Astrocyte (in vitro differentiated cells and primary cell): ENCODE results near the gene NEK7. TPM values are rescaled to one million over a fixed set of nuclear protein-coding genes. Genes with fewer than 3 reads are reported as not detected.

Experiments
- DNase-seq: peaks from one replicate; pipeline ENCODE4 v3.0.0-alpha.2; 2010; ENCODE audit warnings: low read depth
- FAIRE-seq: peaks from 2 replicates; lab custom pipeline; 2011; peaks lifted over from hg19 to GRCh38; lab: Jason Lieb, UNC
- H2AFZ ChIP-seq: 2 replicates; pipeline ENCODE4 v1.6.0; 2012; ENCODE audit warnings: low read depth, low read length, inconsistent platforms
- H3K27ac ChIP-seq: 2 replicates; pipeline ENCODE4 v1.5.1; 2011; ENCODE audit warnings: low read depth, low read length, inconsistent platforms
- H3K27me3 ChIP-seq: 2 replicates; pipeline ENCODE4 v1.6.0; 2011; ENCODE audit warnings: low read length, inconsistent platforms; ENCODE audit not compliant: insufficient read depth
- H3K36me3 ChIP-seq: 2 replicates; pipeline ENCODE4 v1.5.1; 2011; ENCODE audit warnings: low read length, inconsistent platforms; ENCODE audit not compliant: insufficient read depth
- H3K4me1 ChIP-seq: 2 replicates; pipeline ENCODE4 v1.5.1; 2011; ENCODE audit warnings: low read length, inconsistent platforms; ENCODE audit not compliant: insufficient read depth
- H3K4me2 ChIP-seq: 2 replicates; pipeline ENCODE4 v1.6.0; 2012; ENCODE audit warnings: low read length, inconsistent platforms
- H3K4me3 ChIP-seq: 2 replicates; pipeline ENCODE4 v1.5.1; 2011; ENCODE audit warnings: low read depth, mild to moderate bottlenecking, low read length, inconsistent platforms; ENCODE audit not compliant: insufficient read depth
- H3K79me2 ChIP-seq: 2 replicates; pipeline ENCODE4 v1.6.0; 2012; ENCODE audit warnings: mild to moderate bottlenecking, low read length, inconsistent platforms; ENCODE audit not compliant: insufficient read depth
- H3K9ac ChIP-seq: 2 replicates; pipeline ENCODE4 v1.6.0; 2012; ENCODE audit warnings: mild to moderate bottlenecking, low read length, inconsistent platforms
- H3K9me3 ChIP-seq: 2 replicates; pipeline ENCODE4 v1.5.1; 2012; ENCODE audit warnings: low read depth, mild to moderate bottlenecking, low read length, inconsistent platforms; ENCODE audit not compliant: insufficient read depth
- H4K20me1 ChIP-seq: 2 replicates; pipeline ENCODE4 v1.6.0; 2012; ENCODE audit warnings: low read length, inconsistent platforms; ENCODE audit not compliant: insufficient read depth
- H3K27ac Mint-ChIP-seq: one replicate; pipeline ENCODE4 v1.8.0; 2021; ENCODE audit warnings: mild to moderate bottlenecking, mixed read lengths; ENCODE audit not compliant: unreplicated experiment
- H3K27me3 Mint-ChIP-seq: one replicate; pipeline ENCODE4 v1.8.0; 2021; ENCODE audit warnings: low read depth, mixed read lengths; ENCODE audit not compliant: unreplicated experiment
- H3K36me3 Mint-ChIP-seq: one replicate; pipeline ENCODE4 v1.8.0; 2021; ENCODE audit warnings: low read depth, mixed read lengths; ENCODE audit not compliant: unreplicated experiment
- H3K4me1 Mint-ChIP-seq: one replicate; pipeline ENCODE4 v1.8.0; 2021; ENCODE audit warnings: low read depth, mixed read lengths; ENCODE audit not compliant: unreplicated experiment
- H3K4me3 Mint-ChIP-seq: one replicate; pipeline ENCODE4 v1.8.0; 2021; ENCODE audit warnings: mild to moderate bottlenecking, moderate library complexity, mixed read lengths; ENCODE audit not compliant: unreplicated experiment
- H3K9me3 Mint-ChIP-seq: one replicate; pipeline ENCODE4 v1.8.0; 2021; ENCODE audit warnings: mild to moderate bottlenecking, mixed read lengths; ENCODE audit not compliant: unreplicated experiment
- CTCF ChIP-seq: IDR thresholded peaks from 2 replicates; pipeline ENCODE4 v1.5.1; 2011; ENCODE audit warnings: low read depth, mild to moderate bottlenecking, inconsistent platforms, low read length, moderate library complexity; ENCODE audit not compliant: insufficient read depth
- EZH2 ChIP-seq: IDR thresholded peaks from 2 replicates; pipeline ENCODE4 v1.6.1; 2012; ENCODE audit warnings: mild to moderate bottlenecking, low read length, inconsistent platforms; ENCODE audit not compliant: insufficient read depth
- total RNA-seq: library from RNA; stranded (reverse); gene quantifications from 2 replicates; pipeline ENCODE4 v1.2.1, GENCODE V29; 2021

NEK7 gene
- total RNA-seq, 1 donor from 2014 or later: 125 TPM

- Mint-ChIP-seq H3K4me1 (peaks cover 8% of the 10 kb centered on the region), H3K36me3 (no peaks in the 10 kb centered on the region), H3K27ac (no peak overlapping the region), H3K27me3 (no peaks in the 10 kb centered on the region), H3K9me3 (no peaks in the 10 kb centered on the region), H3K4me3 (no peak overlapping the region)
- H3K27ac ChIP-seq: peak overlapping the region; percentile 93
- no peaks in the 10 kb centered on the region for H3K79me2 ChIP-seq
- H4K20me1 ChIP-seq: no peaks in the 10 kb centered on the region
- H3K4me3 ChIP-seq: no peak overlapping the region
- peak; percentile 55 for FAIRE-seq
- no peak for DNase-seq
- no peaks in the 10 kb centered on the region for H3K36me3 ChIP-seq
- H3K27me3 ChIP-seq: no peaks in the 10 kb centered on the region
- no peak overlapping the region for H2AFZ ChIP-seq
- H3K4me2 ChIP-seq: no peak overlapping the region
- no peaks in the 10 kb centered on the region for H3K9me3 ChIP-seq
- no peak for TF ChIP-seq EZH2
- no peak for TF ChIP-seq CTCF
- H3K4me1 ChIP-seq: peaks cover 48% of the 10 kb centered on the region
- peak overlapping the region; percentile 16 for H3K9ac ChIP-seq
Observed at GRCh38 chr1:198119906-198120305, 36.9 kb upstream of the NEK7 start.

GRCh38 chr1:198121056-198121826 is 35.6 kb upstream of the NEK7 start:
- DNase-seq (peak; percentile 94), FAIRE-seq (peak; percentile 92)
- Mint-ChIP-seq H3K27ac (no peak overlapping the region), H3K4me1 (peaks cover 17% of the 10 kb centered on the region), H3K4me3 (no peak overlapping the region), H3K27me3 (no peaks in the 10 kb centered on the region), H3K36me3 (no peaks in the 10 kb centered on the region), H3K9me3 (no peaks in the 10 kb centered on the region)
- Histone ChIP-seq H3K9ac (peak overlapping the region; percentile 35), H3K79me2 (no peaks in the 10 kb centered on the region), H4K20me1 (no peaks in the 10 kb centered on the region), H3K4me2 (peak overlapping the region; percentile 41), H2AFZ (no peak overlapping the region), H3K27ac (peak overlapping the region; percentile 93), H3K4me3 (no peak overlapping the region), H3K27me3 (no peaks in the 10 kb centered on the region), H3K36me3 (no peaks in the 10 kb centered on the region), H3K4me1 (peaks cover 48% of the 10 kb centered on the region), H3K9me3 (no peaks in the 10 kb centered on the region)
- TF ChIP-seq EZH2: no peak
- no peak for TF ChIP-seq CTCF

GRCh38 chr1:198122693-198123092 is 34.1 kb upstream of the NEK7 start:
- H3K9me3 Mint-ChIP-seq: no peaks in the 10 kb centered on the region
- no peaks in the 10 kb centered on the region for H3K36me3 ChIP-seq
- H3K9ac ChIP-seq: peak overlapping the region; percentile 33
- H3K79me2 ChIP-seq: no peaks in the 10 kb centered on the region
- peaks cover 24% of the 10 kb centered on the region for H3K4me1 Mint-ChIP-seq
- H3K4me3 ChIP-seq: no peak overlapping the region
- no peaks in the 10 kb centered on the region for H3K9me3 ChIP-seq
- H3K4me2 ChIP-seq: peak overlapping the region; percentile 58
- H3K27ac ChIP-seq: peak overlapping the region; percentile 93
- no peak for TF ChIP-seq EZH2
- TF ChIP-seq CTCF: no peak
- no peaks in the 10 kb centered on the region for H3K36me3 Mint-ChIP-seq
- peak; percentile 63 for DNase-seq
- H3K27me3 Mint-ChIP-seq: no peaks in the 10 kb centered on the region
- H2AFZ ChIP-seq: no peak overlapping the region
- H3K27ac Mint-ChIP-seq: peak overlapping the region; percentile 81
- H3K4me3 Mint-ChIP-seq: no peak overlapping the region
- H3K27me3 ChIP-seq: no peaks in the 10 kb centered on the region
- no peak for FAIRE-seq
- H4K20me1 ChIP-seq: no peaks in the 10 kb centered on the region
- H3K4me1 ChIP-seq: peaks cover 42% of the 10 kb centered on the region
